Osteoblast (primary cell): ENCODE data around the gene VSTM2L. TPM values are rescaled to one million over a fixed set of nuclear protein-coding genes. Genes with fewer than 3 reads are reported as not detected.

ENCODE experiments used
- DNase-seq: peaks from one replicate; pipeline ENCODE4 v3.0.0; 2011; ENCODE audit warnings: low spot score, mixed read lengths; ENCODE audit not compliant: insufficient read length; ENCODE audit errors: missing footprints
- H2AFZ ChIP-seq: 2 replicates; pipeline ENCODE4 v1.6.0; 2011; ENCODE audit warnings: mild to moderate bottlenecking, low read length
- H3K27ac ChIP-seq: 2 replicates; pipeline ENCODE4 v1.5.1; 2011; ENCODE audit warnings: mild to moderate bottlenecking, low read depth, low read length, moderate library complexity
- H3K27me3 ChIP-seq: 2 replicates; pipeline ENCODE4 v1.6.0; 2012; ENCODE audit warnings: mild to moderate bottlenecking, control low read depth, inconsistent platforms, low read length, moderate library complexity; ENCODE audit not compliant: insufficient read depth
- H3K36me3 ChIP-seq: 2 replicates; pipeline ENCODE4 v1.5.1; 2011; ENCODE audit warnings: mild to moderate bottlenecking, low read length, control low read depth, moderate library complexity; ENCODE audit not compliant: insufficient read depth
- H3K4me1 ChIP-seq: 2 replicates; pipeline ENCODE4 v1.5.1; 2011; ENCODE audit warnings: mild to moderate bottlenecking, low read length, control low read depth, moderate library complexity; ENCODE audit not compliant: insufficient read depth
- H3K4me2 ChIP-seq: 2 replicates; pipeline ENCODE4 v1.6.0; 2011; ENCODE audit warnings: mild to moderate bottlenecking, low read length; ENCODE audit not compliant: insufficient read depth
- H3K4me3 ChIP-seq: fragments of 200-600 bp; sonication (generic); 3 replicates; pipeline ENCODE4 v1.5.1; 2012; ENCODE audit warnings: mild to moderate bottlenecking, low read length, inconsistent platforms; ENCODE audit not compliant: insufficient read depth
- H3K79me2 ChIP-seq: 2 replicates; pipeline ENCODE4 v1.6.0; 2012; ENCODE audit warnings: mild to moderate bottlenecking, low read length, control low read depth, inconsistent platforms; ENCODE audit not compliant: insufficient read depth
- H3K9me3 ChIP-seq: 2 replicates; pipeline ENCODE4 v1.5.1; 2011; ENCODE audit warnings: low read depth, low read length, control low read depth
- H4K20me1 ChIP-seq: 2 replicates; pipeline ENCODE4 v1.6.0; 2012; ENCODE audit warnings: mild to moderate bottlenecking, low read length, control low read depth; ENCODE audit not compliant: insufficient read depth
- CTCF ChIP-seq: IDR thresholded peaks from 2 replicates; pipeline ENCODE4 v1.5.1; 2011; ENCODE audit warnings: mild to moderate bottlenecking, low read depth, low read length, moderate library complexity; ENCODE audit errors: extremely low read depth
- total RNA-seq: library from RNA; depleted of rRNA; stranded (reverse); fragments of >200 nt; gene quantifications from 2 replicates; pipeline ENCODE4 v1.2.3, GENCODE V29; 2012

The VSTM2L gene
- total RNA-seq, 1 donor, result 2.5 TPM

GRCh38 chr20:37911838-37912281, 8.9 kb downstream of the VSTM2L start:
- peak; percentile 83 for DNase-seq

GRCh38 chr20:37912874-37913273, 9.9 kb downstream of the VSTM2L start:
- no peak for TF ChIP-seq CTCF
- Histone ChIP-seq H3K4me2 (no peak overlapping the region), H3K27me3 (peaks cover 68% of the 10 kb centered on the region), H3K9me3 (no peaks in the 10 kb centered on the region), H3K79me2 (no peaks in the 10 kb centered on the region), H3K4me3 (no peak overlapping the region), H4K20me1 (peaks cover 8% of the 10 kb centered on the region), H2AFZ (no peak overlapping the region), H3K36me3 (no peaks in the 10 kb centered on the region), H3K4me1 (peaks cover 11% of the 10 kb centered on the region), H3K27ac (no peak overlapping the region)
- no peak for DNase-seq

More at GRCh38 chr20:37911838-37912281, 8.9 kb downstream of the VSTM2L start:
- Histone ChIP-seq H2AFZ (no peak overlapping the region), H3K79me2 (no peaks in the 10 kb centered on the region), H3K9me3 (no peaks in the 10 kb centered on the region), H3K27me3 (peaks cover 58% of the 10 kb centered on the region), H3K27ac (no peak overlapping the region), H3K36me3 (no peaks in the 10 kb centered on the region), H3K4me2 (no peak overlapping the region), H3K4me3 (no peak overlapping the region), H4K20me1 (peaks cover 4% of the 10 kb centered on the region), H3K4me1 (peaks cover 19% of the 10 kb centered on the region)
- TF ChIP-seq CTCF, result no peak

GRCh38 chr20:37913567-37914366, 10.8 kb downstream of the VSTM2L start:
- TF ChIP-seq CTCF, result no peak
- no peak overlapping the region for H2AFZ ChIP-seq
- peaks cover 77% of the 10 kb centered on the region for H3K27me3 ChIP-seq
- H3K4me3 ChIP-seq, result no peak overlapping the region
- no peak overlapping the region for H3K27ac ChIP-seq
- H3K79me2 ChIP-seq, result no peaks in the 10 kb centered on the region
- no peak for DNase-seq
- peaks cover 13% of the 10 kb centered on the region for H4K20me1 ChIP-seq
- no peak overlapping the region for H3K4me2 ChIP-seq
- H3K36me3 ChIP-seq, result no peaks in the 10 kb centered on the region
- peaks cover 3% of the 10 kb centered on the region for H3K4me1 ChIP-seq
- no peaks in the 10 kb centered on the region for H3K9me3 ChIP-seq

- Histone ChIP-seq H3K4me3 (no peak overlapping the region), H3K79me2 (no peaks in the 10 kb centered on the region), H3K36me3 (no peaks in the 10 kb centered on the region), H3K27ac (no peak overlapping the region), H3K4me2 (peak overlapping the region; percentile 43), H4K20me1 (peaks cover 15% of the 10 kb centered on the region), H3K4me1 (peaks cover 3% of the 10 kb centered on the region), H3K9me3 (no peaks in the 10 kb centered on the region), H2AFZ (no peak overlapping the region), H3K27me3 (peaks cover 82% of the 10 kb centered on the region)
- no peak for TF ChIP-seq CTCF
- DNase-seq, result no peak
Observed at GRCh38 chr20:37914367-37914671, 11.4 kb downstream of the VSTM2L start.
